Natural killer cell (primary cell): ENCODE data around the gene CFAP97. TPM values are rescaled to one million over a fixed set of nuclear protein-coding genes. Genes with fewer than 3 reads are reported as not detected.
"Not testable (repeated sequence)": the region's sequence is repeated elsewhere in the genome, so short reads cannot be mapped to it uniquely, and the experiment has no call there.

ENCODE experiments used
- ATAC-seq, 3 donors: fragments of 150-1000 bp in 2 of 3; fragments of 200-7000 bp in 1 of 3; cut with Tn5 transposase; 1 replicate in 1 of 3; 2 replicates in 2 of 3; pipeline ENCODE4 v1.10.0; 2021; ENCODE audit warnings: mild to moderate bottlenecking in 2 of 3, moderate library complexity in 2 of 3
- DNase-seq, 2 donors: peaks; one replicate each; pipeline versions ENCODE4 v3.0.0 to v3.0.0-alpha.2; 2013 to 2021; ENCODE audit warnings: mixed read lengths in 1 of 2
- H3K27ac ChIP-seq: one replicate; pipeline ENCODE4 v1.5.1; 2013; ENCODE audit warnings: mild to moderate bottlenecking, low read length
- H3K27me3 ChIP-seq: one replicate; pipeline ENCODE4 v1.6.1; 2013; ENCODE audit warnings: low read length; ENCODE audit not compliant: control insufficient read depth, insufficient read depth
- H3K36me3 ChIP-seq: one replicate; pipeline ENCODE4 v1.6.1; 2013; ENCODE audit warnings: low read length; ENCODE audit not compliant: control insufficient read depth, insufficient read depth
- H3K4me1 ChIP-seq: one replicate; pipeline ENCODE4 v1.6.1; 2013; ENCODE audit warnings: low read length; ENCODE audit not compliant: control insufficient read depth, insufficient read depth
- H3K4me3 ChIP-seq: one replicate; pipeline ENCODE4 v1.5.1; 2013; ENCODE audit warnings: low read length
- H3K9me3 ChIP-seq: one replicate; pipeline ENCODE4 v1.6.1; 2013; ENCODE audit warnings: low read length; ENCODE audit not compliant: control insufficient read depth, insufficient read depth
- H3K27ac Mint-ChIP-seq, 2 donors: one replicate each; pipeline ENCODE4 v1.8.0; 2022; ENCODE audit warnings: mild to moderate bottlenecking in 2 of 2, mixed read lengths in 2 of 2, moderate library complexity in 1 of 2
- H3K27me3 Mint-ChIP-seq, 2 donors: one replicate each; pipeline ENCODE4 v1.8.0; 2022; ENCODE audit warnings: low read depth in 2 of 2, mixed read lengths in 2 of 2
- H3K36me3 Mint-ChIP-seq: one replicate; pipeline ENCODE4 v1.8.0; 2022; ENCODE audit warnings: mixed read lengths
- H3K4me1 Mint-ChIP-seq, 2 donors: one replicate each; pipeline ENCODE4 v1.8.0; 2022; ENCODE audit warnings: mixed read lengths in 2 of 2
- H3K4me3 Mint-ChIP-seq: one replicate; pipeline ENCODE4 v1.8.0; 2022; ENCODE audit warnings: mild to moderate bottlenecking, moderate library complexity, mixed read lengths
- H3K9me3 Mint-ChIP-seq, 2 donors: one replicate each; pipeline ENCODE4 v1.8.0; 2022; ENCODE audit warnings: mixed read lengths in 2 of 2
- WGBS: methylation state at CpG from one replicate; pipeline ENCODE4 v1.1.7; 2013; ENCODE audit warnings: missing lambda C conversion rate; ENCODE audit not compliant: insufficient coverage; 5-methylcytosine and 5-hydroxymethylcytosine counted together
- intact Hi-C: fragments of 100-400 bp; cut with micrococcal nuclease; formaldehyde crosslinking; loops from one replicate; pipeline ENCODE4 v1.14.2; 2022
- total RNA-seq, 4 donors: library from RNA; stranded (reverse); fragments of 120-200 nt in 1 of 4; gene quantifications; one replicate each; pipeline versions ENCODE4 v1.2.3 to v1.2.4, GENCODE V29; 2013 to 2022
- TF ChIP-seq, protein P1 (sequence below): fragments of 200-600 bp; IDR thresholded peaks from one replicate; pipeline ENCODE4 v1.8.0; 2022; ENCODE audit warnings: antibody characterized with exemption

CFAP97 gene
- total RNA-seq, 3 donors from 2014 or later (not counting 1 experiment from before 2014, with no cell fraction given) = 25.7 to 30.5 (median 25.9) TPM

GRCh38 chr4:185207466-185207865 is 3.7 kb upstream of the CFAP97 start:
- H3K36me3 ChIP-seq = no peaks in the 10 kb centered on the region
- intact Hi-C loops = loop anchor here (10.0 kb wide), 1 partner anchor 217 kb away; the partner anchor contains the start of gene UFSP2
- DNase-seq (no peak), ATAC-seq (no peak)
- no peaks in the 10 kb centered on the region for H3K9me3 Mint-ChIP-seq
- no peak overlapping the region for H3K27ac ChIP-seq
- no peaks in the 10 kb centered on the region for H3K27me3 Mint-ChIP-seq
- H3K27ac Mint-ChIP-seq = no peak overlapping the region
- H3K4me3 Mint-ChIP-seq = no peak overlapping the region
- H3K4me1 ChIP-seq = peaks cover 39% of the 10 kb centered on the region
- H3K36me3 Mint-ChIP-seq = no peaks in the 10 kb centered on the region
- no peak overlapping the region for H3K4me3 ChIP-seq
- H3K27me3 ChIP-seq = no peaks in the 10 kb centered on the region
- WGBS = 99% methylated on average over 5 of the region's 5 CpGs
- peaks cover 41 to 44% of the 10 kb centered on the region in 2 donors for H3K4me1 Mint-ChIP-seq
- no peaks in the 10 kb centered on the region for H3K9me3 ChIP-seq
- TF ChIP-seq, protein P1, sequence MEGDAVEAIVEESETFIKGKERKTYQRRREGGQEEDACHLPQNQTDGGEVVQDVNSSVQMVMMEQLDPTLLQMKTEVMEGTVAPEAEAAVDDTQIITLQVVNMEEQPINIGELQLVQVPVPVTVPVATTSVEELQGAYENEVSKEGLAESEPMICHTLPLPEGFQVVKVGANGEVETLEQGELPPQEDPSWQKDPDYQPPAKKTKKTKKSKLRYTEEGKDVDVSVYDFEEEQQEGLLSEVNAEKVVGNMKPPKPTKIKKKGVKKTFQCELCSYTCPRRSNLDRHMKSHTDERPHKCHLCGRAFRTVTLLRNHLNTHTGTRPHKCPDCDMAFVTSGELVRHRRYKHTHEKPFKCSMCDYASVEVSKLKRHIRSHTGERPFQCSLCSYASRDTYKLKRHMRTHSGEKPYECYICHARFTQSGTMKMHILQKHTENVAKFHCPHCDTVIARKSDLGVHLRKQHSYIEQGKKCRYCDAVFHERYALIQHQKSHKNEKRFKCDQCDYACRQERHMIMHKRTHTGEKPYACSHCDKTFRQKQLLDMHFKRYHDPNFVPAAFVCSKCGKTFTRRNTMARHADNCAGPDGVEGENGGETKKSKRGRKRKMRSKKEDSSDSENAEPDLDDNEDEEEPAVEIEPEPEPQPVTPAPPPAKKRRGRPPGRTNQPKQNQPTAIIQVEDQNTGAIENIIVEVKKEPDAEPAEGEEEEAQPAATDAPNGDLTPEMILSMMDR = no peak

GRCh38 chr4:185205697-185206342 is 2.0 kb upstream of the CFAP97 start:
- DNase-seq (no peak), ATAC-seq (no peak)
- peak overlapping the region; percentile 29 for H3K4me3 Mint-ChIP-seq
- peaks cover 40% of the 10 kb centered on the region for H3K4me1 ChIP-seq
- no peak overlapping the region for H3K4me3 ChIP-seq
- H3K9me3 Mint-ChIP-seq = no peaks in the 10 kb centered on the region
- H3K36me3 ChIP-seq = no peaks in the 10 kb centered on the region
- no peaks in the 10 kb centered on the region for H3K36me3 Mint-ChIP-seq
- WGBS = 85% methylated on average over 8 of the region's 8 CpGs
- no peak overlapping the region for H3K27ac ChIP-seq
- no peaks in the 10 kb centered on the region for H3K27me3 ChIP-seq
- H3K4me1 Mint-ChIP-seq = peaks cover 36 to 45% of the 10 kb centered on the region in 2 donors
- no peaks in the 10 kb centered on the region for H3K9me3 ChIP-seq
- TF ChIP-seq, protein P1 = no peak
- H3K27me3 Mint-ChIP-seq = no peaks in the 10 kb centered on the region
- intact Hi-C loops = loop anchor here (10.0 kb wide), 1 partner anchor 219 kb away; the partner anchor contains the start of gene UFSP2
- H3K27ac Mint-ChIP-seq = no peak overlapping the region

GRCh38 chr4:185205073-185205472 is 1.3 kb upstream of the CFAP97 start:
- H3K4me3 ChIP-seq, H3K27me3 Mint-ChIP-seq, DNase-seq, H3K27me3 ChIP-seq, H3K36me3 Mint-ChIP-seq, H3K27ac ChIP-seq, H3K4me3 Mint-ChIP-seq, H3K9me3 ChIP-seq, ATAC-seq, H3K36me3 ChIP-seq, H3K9me3 Mint-ChIP-seq: not testable (repeated sequence)
- peak overlapping the region; percentile 93 to 96 for H3K27ac Mint-ChIP-seq
- intact Hi-C loops = loop anchor here (10.0 kb wide), 1 partner anchor 220 kb away; the partner anchor contains the start of gene UFSP2
- peaks cover 35% of the 10 kb centered on the region for H3K4me1 ChIP-seq
- peaks cover 34 to 46% of the 10 kb centered on the region in 2 donors for H3K4me1 Mint-ChIP-seq
- 85% methylated on average over 13 of the region's 13 CpGs for WGBS

- Histone ChIP-seq H3K27me3 (no peaks in the 10 kb centered on the region), H3K36me3 (no peaks in the 10 kb centered on the region), H3K9me3 (no peaks in the 10 kb centered on the region), H3K27ac (peak overlapping the region; percentile 87), H3K4me1 (peaks cover 35% of the 10 kb centered on the region), H3K4me3 (peak overlapping the region; percentile 74)
- peak overlapping the region; percentile 97 for H3K4me3 Mint-ChIP-seq
- TF ChIP-seq, protein P1 = no peak
- H3K9me3 Mint-ChIP-seq = no peaks in the 10 kb centered on the region
- peaks cover 39 to 50% of the 10 kb centered on the region in 2 donors for H3K4me1 Mint-ChIP-seq
- H3K27me3 Mint-ChIP-seq = no peaks in the 10 kb centered on the region
- no peaks in the 10 kb centered on the region for H3K36me3 Mint-ChIP-seq
- no peak for ATAC-seq
- intact Hi-C loops = loop anchor here (1.0 to 10.0 kb wide), 4 partner anchors 191 to 1697 kb away; partner anchors contain the start of genes CASP3, ING2, LRP2BP and PRIMPOL
- DNase-seq = peak in 1 of 2 donors; percentile 40
- WGBS = 8% methylated on average over 8 of the region's 14 CpGs
- peak overlapping the region; percentile 93 to 96 for H3K27ac Mint-ChIP-seq
Measured at GRCh38 chr4:185204238-185204910, 574 bp upstream of the CFAP97 start.
